GM18867 (cell line): Measurements from ENCODE around the gene CLSTN2.

Experiments used
- ATAC-seq: cut with Tn5 transposase; IDR thresholded peaks from one replicate; pipeline ENCODE4 v1.9.1; 2021; ENCODE audit warnings: mild to moderate bottlenecking, moderate library complexity; ENCODE audit not compliant: unreplicated experiment

CLSTN2 gene

DNA sequence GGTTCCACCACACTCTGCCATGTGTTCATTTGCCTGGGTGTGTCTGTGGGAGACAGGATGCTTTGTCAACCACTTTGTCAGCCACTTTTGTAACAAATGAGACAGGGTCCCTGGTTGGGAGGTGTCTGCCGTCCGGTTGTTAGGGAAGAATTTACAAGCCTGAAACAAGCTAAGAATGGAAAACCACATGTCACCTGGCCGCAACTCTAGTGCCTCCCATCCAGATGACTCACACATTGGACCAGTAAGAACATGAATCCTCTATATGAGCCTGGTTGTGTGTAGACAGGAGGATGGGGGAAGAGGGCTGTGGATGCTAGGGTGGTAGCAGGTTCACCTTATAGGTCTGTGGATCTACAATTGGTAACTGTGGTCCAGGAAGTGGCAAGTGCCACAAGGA lies 335.3 kb downstream of the CLSTN2 start:
- ATAC-seq, result no peak

DNA sequence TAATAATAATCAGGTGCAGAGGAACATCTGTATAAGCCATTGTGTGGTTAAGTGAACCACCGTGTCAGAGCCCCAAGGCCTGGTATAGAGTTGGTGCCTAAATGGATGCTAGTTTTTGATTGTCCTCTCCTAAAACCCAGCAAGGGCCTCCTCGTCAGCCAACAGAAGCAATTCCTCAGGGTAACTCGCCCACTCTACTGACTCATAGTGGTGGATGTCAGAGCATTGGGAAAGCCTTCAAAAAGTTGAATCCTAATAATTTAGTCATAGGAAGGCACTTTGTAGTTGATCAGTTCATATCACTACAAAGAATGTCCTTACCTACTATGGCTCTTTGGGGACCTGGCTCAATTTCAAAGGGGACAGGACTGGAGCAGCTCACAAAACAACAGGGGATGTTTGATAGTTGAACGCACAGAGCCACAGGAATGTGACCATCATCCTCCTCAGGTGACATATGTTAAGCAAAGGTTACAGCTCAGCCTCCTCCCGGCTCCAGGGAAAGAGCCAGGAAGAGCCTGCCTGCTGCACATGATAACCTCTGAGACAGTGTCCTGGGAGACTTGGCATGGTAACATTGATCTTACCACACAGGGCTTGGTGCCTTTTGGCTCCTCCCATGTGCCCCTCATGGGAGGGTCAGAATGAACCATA lies 338.7 kb downstream of the CLSTN2 start:
- no peak for ATAC-seq

DNA sequence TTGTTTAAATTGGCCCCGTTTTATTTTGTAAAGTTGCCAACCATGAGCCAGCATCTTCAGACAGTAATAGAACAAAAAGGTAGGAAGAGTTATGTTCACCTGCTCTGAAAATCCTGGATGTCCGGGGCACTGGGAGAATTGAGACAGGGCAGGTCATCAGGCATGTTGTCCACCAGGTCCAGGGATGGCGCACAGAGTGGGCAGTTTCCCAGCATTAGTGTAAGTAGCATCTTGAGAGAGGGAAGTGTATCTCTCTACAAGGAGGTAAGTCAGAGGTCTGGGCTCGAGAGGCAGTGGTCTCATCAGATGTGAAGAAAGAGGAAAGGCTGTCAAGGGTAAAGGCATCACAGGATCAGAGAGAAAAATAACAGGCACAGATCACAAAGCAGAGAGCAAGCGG lies 339.4 kb downstream of the CLSTN2 start:
- ATAC-seq, result no peak

DNA sequence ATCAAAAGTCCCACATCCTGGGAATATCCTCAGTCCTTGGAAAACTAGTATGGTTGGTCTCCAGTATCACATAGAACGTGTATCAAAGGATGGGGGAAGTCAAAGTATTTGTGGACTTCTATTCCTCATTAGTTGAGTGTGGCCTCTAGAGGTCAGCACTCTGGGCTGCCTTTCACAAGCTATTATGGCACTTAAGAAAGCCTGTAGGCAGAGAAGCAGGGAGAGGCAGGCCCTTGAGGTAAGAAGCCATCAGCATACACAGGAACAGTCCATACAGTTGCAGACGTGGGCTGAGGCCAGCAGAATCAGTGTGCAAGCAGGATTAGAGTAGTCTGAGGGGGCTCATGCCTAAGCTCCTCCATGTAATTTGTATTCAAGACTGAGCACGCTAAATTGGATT lies 341.7 kb downstream of the CLSTN2 start:
- ATAC-seq, result peak; percentile 51

DNA sequence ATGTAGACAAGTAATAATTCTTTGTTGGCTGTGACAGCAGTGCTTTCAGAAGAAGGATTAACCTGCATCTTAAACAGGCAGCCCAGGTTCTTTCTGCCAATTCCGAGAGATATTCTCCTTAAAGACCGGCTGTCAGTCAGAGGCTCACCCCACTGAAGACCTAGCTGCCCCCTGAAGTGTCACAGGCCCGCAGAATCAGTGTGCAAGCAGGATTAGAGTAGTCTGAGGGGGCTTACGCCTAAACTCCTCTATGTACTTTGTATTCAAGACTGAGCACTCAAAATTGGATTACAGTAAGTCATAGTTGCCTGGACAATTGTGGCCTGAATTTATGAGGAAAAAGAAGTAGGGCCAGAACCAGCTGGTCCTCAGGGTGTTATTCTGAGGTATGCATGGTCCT lies 342.9 kb downstream of the CLSTN2 start:
- ATAC-seq, result no peak

DNA sequence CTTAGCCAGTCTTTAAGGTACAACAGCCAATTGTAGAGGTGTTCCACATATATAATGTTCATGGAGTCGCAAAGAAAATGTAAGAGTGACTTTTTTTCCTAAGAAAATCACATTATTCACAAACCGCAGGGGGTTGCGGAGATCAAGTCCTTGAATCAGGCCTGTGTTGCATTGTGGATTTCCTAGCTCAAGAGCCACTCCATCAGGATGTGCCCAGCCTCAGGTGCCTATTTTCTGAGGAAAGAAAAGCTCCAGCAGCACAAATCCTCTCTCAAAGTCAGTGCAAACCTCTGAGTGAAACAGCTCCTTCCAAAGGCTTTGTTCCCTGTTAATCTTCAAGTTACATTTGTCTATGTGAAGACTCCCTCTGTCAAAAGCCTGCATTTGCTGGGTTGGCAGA lies 349.4 kb downstream of the CLSTN2 start:
- no peak for ATAC-seq

DNA sequence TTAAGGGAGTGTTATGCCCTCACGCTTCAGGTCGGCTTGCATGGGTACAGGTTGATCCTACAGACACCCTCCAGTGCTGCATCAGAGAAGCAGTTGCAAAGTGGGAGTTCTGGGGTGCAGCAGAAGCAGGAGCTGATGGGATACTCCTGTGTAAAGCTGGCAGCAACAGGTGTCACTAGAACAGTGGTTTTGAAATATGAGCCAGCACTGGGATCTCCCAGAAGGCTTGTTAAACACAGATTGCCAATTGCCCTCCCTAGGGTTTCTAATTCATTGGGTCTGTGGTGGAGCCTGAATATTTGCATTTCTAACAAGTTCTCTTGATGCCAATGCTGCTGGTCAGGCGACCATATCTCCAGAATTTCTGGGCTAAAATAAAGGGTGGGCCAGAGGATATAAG lies 350.4 kb downstream of the CLSTN2 start:
- no peak for ATAC-seq

DNA sequence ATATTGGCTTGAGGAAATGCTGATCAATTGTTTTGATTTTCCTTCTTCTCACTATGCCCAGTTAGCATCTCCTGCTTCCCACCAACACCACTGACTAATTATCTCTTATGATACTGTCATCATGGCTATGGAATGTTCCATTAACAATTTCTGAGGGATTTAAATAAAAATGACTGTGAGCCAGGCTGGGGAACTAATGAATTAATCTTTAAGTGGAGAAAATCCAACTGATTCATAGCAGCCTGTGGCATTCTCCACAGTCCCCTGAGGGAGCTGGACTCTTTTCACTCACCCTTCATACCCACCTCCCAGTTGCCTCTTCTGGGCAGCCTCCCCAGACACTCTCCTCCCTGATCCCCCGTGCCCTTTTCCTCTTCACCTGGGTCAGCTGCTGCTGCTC lies 353.6 kb downstream of the CLSTN2 start:
- ATAC-seq, result no peak

DNA sequence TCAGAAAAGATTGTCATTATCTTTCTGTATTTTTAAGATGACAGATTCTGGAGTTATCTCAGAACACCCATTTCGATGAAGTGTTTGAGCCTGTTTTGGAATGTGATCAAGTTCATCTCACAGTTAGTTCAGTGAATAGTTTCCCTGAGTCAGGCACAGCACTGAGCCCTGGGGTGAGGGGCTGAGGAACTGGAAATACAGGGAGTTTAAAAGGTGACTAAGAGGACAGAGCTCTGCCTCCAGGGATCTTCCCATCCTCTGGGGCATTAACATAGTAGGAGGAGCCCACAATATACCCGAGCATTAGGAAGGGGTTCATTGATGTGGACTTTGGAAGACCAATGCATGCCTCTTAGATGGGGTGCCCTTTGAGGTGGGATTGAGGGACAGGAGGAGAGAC lies 355.1 kb downstream of the CLSTN2 start:
- no peak for ATAC-seq

DNA sequence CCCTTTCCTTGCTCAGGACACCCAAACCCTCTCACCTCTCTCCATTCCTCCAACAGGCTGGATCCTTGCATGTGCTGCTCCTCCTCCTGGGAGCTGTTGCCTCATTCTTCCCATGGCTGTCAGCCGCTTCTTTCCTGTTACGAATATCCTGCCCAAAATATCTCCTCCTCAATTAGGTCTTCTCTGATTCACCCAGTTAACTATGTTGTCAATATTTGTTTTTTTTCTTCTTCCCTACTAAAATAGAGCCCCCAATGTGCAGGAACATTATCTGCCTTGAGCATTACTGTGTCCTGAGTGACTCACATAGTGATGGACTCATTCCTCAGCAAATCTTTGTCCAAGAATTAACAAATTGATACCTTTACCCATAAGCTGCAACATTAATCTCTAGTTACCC lies 357.2 kb downstream of the CLSTN2 start:
- no peak for ATAC-seq

DNA sequence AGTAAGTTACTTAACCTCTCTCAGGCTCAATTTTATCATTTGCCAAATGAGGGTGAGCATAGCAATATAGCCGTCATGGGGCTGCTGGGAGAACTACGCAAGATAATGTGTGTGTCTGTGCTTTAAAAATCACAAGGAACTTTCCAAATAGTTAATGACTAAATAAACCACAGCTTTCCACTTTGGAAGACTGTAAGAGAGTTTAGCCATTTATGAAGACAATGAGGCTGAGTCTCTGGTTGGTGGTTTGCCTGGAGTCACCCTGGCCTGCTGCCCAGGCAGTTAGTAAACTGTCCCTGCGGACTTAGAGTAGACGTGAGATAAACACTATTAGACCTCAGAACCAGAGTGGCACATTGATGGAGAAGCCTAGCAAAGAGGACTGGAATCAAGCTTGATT lies 357.7 kb downstream of the CLSTN2 start:
- ATAC-seq, result no peak

DNA sequence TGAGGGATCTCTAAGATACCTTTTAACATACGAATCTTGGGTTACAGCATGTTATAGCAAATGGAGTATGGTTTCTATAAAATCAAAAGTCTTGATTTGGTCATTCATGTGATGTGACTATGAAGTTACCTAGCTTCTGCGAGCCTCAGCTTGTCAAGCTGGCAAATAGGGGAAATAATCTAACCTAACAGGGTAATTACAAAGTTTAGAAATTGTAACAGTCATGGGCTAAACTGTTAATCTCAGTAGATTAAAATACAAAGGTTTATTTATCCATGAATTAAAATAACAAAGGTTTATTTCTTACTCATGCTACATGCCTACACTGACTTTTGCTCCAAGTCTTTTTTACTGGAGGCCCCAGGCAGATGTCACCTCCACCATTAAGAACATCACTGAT lies 359.1 kb downstream of the CLSTN2 start:
- no peak for ATAC-seq

DNA sequence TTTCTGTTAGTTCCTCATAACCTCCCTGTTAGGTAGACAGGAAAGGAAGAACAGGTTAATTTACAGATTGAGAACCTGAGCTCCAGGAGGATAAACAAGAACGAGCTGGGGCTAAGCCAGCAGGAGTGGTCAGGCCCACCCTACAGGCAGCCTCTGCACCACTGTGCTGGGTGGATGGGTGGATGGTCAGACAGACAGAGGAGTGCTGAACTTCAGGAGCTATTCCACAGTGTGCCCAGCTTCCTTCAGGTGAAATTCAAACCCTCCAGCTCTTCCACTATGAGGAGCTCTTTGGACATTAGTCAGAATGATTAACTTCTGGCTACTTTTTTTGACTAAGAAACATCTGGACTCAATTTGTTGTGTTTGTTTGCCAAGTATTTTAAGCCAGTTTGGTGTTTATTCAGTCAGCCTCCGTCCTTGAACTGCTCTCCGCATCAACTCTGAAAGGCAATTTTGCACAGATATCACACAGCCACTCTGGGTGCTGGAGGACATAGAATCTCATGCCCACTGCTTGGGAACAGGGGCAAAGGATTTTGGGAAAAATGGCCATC lies 361.9 kb downstream of the CLSTN2 start:
- no peak for ATAC-seq

DNA sequence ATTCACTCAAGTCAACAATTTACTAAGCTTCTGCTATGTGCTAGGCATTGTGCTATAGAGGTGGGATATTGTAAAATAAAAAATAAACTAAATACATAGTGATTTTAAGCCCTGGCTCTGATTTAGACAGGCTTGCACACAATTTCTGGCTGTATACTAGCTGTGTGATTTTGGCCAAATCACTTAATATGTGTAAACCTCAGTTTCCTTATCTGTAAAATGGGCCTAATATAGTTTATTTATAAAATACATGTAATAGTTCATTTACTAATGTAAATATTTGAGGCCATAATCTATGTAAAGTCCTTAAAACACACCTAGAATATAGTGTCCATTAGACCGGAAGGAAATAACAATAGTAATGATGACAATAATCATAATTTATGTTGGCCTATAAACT lies 363.1 kb downstream of the CLSTN2 start:
- no peak for ATAC-seq

DNA sequence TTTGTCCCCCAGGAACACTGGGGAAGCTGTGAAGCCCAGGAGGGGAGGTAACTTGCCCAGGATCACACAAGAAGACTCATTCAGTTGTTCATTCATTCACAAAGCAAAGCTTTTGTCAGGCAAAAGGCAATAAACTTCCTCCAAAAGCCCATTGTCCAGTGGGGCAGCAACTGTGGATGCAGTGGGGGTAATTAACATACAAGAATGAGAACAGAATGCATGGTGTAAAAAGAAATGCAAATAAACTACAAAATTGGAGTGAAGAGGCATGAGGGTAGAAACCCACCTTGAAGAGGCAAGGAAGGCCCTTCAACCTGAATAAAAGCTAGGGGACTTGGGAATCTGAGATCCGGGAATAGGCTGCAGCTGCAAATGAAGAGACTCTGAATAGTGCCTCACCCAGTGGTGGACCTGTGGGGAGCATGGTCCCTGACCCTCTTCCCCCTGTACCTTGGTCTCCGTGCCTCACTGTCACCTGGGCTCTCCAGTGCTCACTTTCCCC lies 363.6 kb downstream of the CLSTN2 start:
- no peak for ATAC-seq

DNA sequence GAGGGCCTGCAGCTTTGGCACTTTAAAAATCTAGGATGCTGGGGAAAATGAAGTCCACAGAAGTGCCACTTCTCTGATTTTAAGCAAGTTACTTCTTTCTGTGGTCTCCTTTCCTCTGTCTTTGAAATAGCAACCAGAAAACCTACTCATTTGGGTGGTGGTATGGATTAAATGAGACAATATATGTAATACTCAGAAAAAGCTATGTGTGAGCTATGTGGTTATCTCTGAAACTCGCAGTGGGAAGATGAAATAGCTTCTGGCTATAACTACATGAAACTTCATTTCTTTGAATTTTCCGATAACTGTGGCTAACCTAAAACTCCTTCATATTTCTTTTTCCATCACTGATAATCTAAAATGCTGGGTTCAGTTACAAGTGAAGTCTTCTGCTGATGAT lies 368.9 kb downstream of the CLSTN2 start:
- ATAC-seq, result no peak

DNA sequence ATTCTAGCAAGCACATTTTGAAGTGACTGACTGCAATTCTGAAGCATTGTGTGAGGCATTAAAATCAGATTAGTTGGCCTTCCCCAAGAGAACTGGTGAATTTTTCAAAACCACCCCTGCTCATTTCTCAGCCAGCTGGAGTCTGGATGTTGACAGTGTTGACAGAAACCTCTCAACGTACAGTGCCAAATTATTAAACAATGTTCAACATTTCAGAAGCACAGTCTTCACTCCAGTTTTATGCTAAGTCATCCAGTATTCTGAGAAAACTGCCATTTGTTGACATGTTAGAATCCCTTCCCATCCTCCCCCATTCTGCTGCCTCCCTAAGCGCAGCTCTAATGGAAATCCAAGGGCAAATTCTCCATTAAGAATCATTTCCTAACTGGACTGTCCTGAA lies 373.6 kb downstream of the CLSTN2 start:
- no peak for ATAC-seq

DNA sequence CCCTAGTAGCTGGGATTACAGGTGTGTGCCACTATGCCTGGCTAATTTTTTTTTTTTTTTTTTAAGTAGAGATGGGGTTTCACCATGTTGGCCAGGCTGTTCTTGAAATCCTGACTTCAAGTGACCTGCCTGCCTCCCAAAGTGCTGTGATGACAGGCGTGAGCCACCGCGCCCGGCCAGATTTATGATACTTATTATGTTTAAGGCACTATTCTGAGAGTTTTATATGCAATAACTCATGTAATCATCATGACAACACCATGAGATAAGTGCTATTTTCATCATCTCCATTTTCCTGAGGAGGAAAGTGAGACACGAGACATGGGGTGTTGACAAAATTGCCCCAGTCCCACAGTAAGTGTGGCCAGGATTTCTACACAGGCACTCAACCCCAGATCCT lies 376.4 kb downstream of the CLSTN2 start:
- no peak for ATAC-seq

DNA sequence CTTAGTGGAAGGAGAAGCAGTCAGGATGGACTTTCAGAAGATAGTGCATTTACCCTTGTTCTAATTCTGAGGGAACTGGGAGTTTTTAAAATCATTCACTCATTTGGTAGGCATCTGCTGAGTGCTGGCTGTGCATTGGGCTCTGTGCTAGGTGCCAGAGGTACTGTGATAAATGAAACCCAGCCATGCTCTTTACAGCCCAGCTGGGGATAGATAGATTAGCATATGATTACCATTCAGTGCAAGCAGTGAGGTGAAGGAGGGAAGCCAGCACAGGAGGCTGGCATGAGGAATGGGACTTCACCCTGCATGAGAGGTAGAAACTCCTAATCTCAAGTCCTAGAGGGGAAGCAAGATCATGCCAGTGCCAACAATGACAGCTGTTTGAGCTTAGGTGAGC lies 381.0 kb downstream of the CLSTN2 start:
- ATAC-seq, result no peak

DNA sequence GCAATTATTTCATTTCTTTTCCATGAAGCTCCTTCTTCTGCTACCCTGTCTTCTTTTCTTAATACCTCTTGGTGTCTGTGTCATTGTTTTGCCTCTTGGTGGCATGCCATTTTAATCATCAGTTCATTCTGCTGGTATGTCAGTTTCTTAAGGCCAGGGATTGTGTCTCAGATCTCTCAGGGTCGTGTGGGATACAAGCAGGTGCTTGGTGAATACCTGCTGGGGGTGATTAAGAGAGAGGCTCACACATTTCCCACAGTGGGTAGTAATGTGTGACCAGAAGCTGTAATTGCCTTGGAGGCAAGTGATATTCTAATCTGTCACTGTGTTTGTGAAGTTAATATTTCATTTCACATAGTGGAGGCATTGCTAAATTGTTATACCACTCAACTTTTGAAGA lies 381.5 kb downstream of the CLSTN2 start:
- ATAC-seq, result no peak

DNA sequence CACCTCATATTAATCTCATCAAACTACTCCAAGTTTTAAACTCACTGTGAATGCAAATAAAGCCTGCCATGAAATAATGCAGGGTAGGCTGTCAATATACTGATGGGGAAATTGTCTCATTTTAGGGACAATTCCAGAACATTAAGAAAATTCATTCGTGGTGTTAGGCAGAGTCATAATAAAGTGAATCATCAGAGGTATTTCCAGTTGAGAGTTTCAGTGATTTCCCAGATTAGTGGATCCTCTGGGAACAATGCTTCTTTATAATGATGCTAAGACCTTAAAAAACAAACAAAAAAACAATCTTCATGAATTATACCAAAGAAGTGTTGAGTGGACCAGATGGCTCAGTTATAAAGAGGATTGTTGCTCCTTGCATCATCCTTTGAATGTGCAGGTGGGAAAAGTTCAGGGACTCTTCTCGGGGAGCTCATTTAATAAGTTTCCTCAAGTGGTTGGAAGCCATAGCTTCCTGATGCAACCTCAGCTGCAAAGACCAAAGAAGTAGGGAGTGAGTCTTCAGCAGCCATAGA lies 381.9 kb downstream of the CLSTN2 start:
- no peak for ATAC-seq

DNA sequence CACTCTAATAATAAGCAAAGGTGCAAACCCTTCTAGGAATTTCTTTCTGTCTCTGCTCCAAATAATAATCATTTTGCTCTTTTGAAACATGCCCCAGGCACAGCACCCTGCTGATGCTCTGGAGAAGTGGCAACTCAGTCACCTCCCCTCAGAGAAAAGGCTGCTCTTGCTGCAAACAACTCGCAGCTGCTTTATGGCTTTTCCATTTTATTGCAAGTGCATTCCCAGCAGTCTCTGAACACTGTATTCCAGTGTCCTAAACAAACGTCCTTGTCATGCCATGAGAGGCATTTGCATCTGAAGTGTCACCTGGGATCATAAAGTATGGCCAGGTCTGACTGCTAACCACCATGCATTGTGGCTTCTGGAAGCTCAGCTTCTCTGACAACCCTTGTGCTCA lies 384.8 kb downstream of the CLSTN2 start:
- no peak for ATAC-seq

DNA sequence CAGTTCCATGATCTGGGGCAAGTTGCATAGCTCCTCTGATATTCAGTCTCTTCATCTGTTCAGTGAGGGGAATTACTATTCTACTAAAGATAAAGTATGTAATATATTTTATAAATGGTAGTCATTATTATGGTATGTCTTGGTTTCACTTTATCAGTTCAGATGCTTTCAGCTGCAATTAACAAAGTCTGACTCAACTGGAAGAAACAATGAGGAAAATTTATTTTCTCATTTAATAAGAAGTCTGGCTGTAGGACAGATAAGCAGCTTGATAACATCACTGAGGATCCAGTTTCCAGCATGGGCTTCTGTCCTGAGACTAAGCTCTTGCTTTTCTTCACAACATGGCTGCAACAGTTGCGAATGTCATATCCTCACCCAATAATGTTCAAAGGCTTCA lies 388.6 kb downstream of the CLSTN2 start:
- ATAC-seq, result no peak
